Neural crest cell (in vitro differentiated cells): ENCODE measurements around the gene KPNA2. TPM values are rescaled to one million over a fixed set of nuclear protein-coding genes. Genes with fewer than 3 reads are reported as not detected.

Experiments used
- DNase-seq: peaks from one replicate; pipeline ENCODE4 v3.0.0; 2021; ENCODE audit warnings: low read depth, mixed read lengths, low spot score
- H3K27ac Mint-ChIP-seq: one replicate; pipeline ENCODE4 v1.8.0; 2021; ENCODE audit warnings: mild to moderate bottlenecking, mixed read lengths; ENCODE audit not compliant: unreplicated experiment
- H3K27me3 Mint-ChIP-seq: 2 replicates; pipeline ENCODE4 v1.8.0; 2021; ENCODE audit warnings: low read depth, mild to moderate bottlenecking, mixed read lengths
- H3K36me3 Mint-ChIP-seq: 2 replicates; pipeline ENCODE4 v1.8.0; 2021; ENCODE audit warnings: low read depth, mild to moderate bottlenecking, mixed read lengths
- H3K4me1 Mint-ChIP-seq: 2 replicates; pipeline ENCODE4 v1.8.0; 2021; ENCODE audit warnings: mixed read lengths
- H3K4me3 Mint-ChIP-seq: one replicate; pipeline ENCODE4 v1.8.0; 2021; ENCODE audit warnings: mild to moderate bottlenecking, mixed read lengths
- H3K9me3 Mint-ChIP-seq: 2 replicates; pipeline ENCODE4 v1.8.0; 2021; ENCODE audit warnings: mixed read lengths
- total RNA-seq: library from RNA; stranded (reverse); gene quantifications from 2 replicates; pipeline ENCODE4 v1.2.1, GENCODE V29; 2021
- TF ChIP-seq, protein P1 (sequence below): fragments of 200-600 bp; sonication (generic); conservative IDR thresholded peaks from 2 replicates; pipeline ENCODE4 v1.5.0; 2021; ENCODE audit warnings: antibody characterized with exemption, mild to moderate bottlenecking

The KPNA2 gene
- total RNA-seq, 1 donor from 2014 or later, result 376 TPM

DNA sequence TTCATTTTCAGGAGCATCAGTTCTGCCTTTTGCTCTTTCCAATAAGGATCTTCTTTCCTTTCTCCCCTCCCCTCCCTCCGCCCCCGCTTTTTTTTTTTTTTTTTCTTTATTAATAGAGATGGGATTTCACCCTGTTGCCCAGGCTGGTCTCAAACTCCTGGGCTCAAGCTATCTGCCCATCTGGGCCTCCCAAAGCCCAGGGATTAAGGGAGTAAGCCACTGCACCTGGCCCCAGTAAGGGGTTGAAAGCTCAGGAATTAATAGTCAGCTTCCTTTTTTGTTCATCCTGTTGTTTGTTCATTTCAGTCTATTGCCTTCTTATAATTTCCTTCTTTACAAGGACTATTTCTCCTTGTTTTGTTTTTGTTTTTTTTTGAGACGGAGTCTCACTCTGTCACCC, 31.3 kb upstream of the KPNA2 start:
- DNase-seq, result no peak
- TF ChIP-seq, protein P1, sequence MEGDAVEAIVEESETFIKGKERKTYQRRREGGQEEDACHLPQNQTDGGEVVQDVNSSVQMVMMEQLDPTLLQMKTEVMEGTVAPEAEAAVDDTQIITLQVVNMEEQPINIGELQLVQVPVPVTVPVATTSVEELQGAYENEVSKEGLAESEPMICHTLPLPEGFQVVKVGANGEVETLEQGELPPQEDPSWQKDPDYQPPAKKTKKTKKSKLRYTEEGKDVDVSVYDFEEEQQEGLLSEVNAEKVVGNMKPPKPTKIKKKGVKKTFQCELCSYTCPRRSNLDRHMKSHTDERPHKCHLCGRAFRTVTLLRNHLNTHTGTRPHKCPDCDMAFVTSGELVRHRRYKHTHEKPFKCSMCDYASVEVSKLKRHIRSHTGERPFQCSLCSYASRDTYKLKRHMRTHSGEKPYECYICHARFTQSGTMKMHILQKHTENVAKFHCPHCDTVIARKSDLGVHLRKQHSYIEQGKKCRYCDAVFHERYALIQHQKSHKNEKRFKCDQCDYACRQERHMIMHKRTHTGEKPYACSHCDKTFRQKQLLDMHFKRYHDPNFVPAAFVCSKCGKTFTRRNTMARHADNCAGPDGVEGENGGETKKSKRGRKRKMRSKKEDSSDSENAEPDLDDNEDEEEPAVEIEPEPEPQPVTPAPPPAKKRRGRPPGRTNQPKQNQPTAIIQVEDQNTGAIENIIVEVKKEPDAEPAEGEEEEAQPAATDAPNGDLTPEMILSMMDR, result no peak

DNA sequence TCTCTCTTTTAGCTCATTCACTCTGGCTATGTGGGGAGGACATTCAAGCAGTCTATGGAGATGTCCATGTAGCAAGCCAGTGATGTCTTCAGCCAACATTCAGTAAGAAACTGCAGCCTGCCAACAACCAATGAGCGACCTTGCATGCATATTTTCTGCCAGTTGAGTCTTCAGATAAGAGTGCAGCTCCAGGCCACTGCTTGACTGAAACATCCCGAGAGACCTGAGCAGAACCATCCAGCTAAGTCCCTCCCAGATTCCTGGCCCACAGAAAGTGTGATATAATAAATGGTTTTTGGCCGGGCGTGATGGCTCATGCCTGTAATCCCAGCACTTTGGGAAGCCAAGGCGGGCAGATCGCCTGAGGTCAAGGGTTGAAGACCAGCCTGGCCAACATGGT, 28.7 kb upstream of the KPNA2 start:
- TF ChIP-seq, protein P1, result no peak
- no peak for DNase-seq
- no peaks in the 10 kb centered on the region for H3K9me3 Mint-ChIP-seq

More for the DNA sequence above, 31.3 kb upstream of the KPNA2 start:
- Mint-ChIP-seq H3K27me3 (no peaks in the 10 kb centered on the region), H3K4me3 (no peak overlapping the region), H3K9me3 (no peaks in the 10 kb centered on the region), H3K4me1 (no peaks in the 10 kb centered on the region), H3K36me3 (no peaks in the 10 kb centered on the region), H3K27ac (no peak overlapping the region)

DNA sequence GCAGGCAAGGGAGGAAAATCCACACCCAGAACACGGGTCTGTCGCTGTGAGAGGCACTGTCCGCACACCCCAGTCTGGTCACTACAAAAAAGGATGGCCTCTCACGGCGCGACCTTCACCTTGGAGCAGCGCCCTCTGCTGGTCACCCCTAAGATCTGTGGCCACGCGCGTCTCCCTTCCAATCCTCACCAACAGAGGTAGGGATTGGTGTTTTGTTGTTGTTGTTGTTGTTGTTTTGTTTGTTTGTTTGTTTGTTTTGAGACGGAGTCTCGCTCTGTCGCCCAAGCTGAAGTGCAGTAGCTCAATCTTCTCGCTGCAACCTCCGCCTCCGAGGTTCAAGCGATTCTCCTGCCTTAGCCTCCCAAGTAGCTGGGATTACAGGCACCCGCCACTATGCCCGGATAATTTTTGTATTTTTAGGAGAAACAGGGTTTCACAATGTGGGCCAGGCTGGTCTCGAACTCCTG, 24.3 kb upstream of the KPNA2 start:
- Mint-ChIP-seq H3K27me3 (peaks cover 3% of the 10 kb centered on the region), H3K4me3 (peak overlapping the region; percentile 42), H3K4me1 (peaks cover 9% of the 10 kb centered on the region), H3K36me3 (no peaks in the 10 kb centered on the region), H3K27ac (no peak overlapping the region), H3K9me3 (no peaks in the 10 kb centered on the region)
- TF ChIP-seq, protein P1, result peak; percentile 72
- DNase-seq, result peak; percentile 67

More for the DNA sequence above, 28.7 kb upstream of the KPNA2 start:
- no peak overlapping the region for H3K4me3 Mint-ChIP-seq
- H3K27me3 Mint-ChIP-seq, result no peaks in the 10 kb centered on the region
- H3K36me3 Mint-ChIP-seq, result no peaks in the 10 kb centered on the region
- no peak overlapping the region for H3K27ac Mint-ChIP-seq
- peaks cover 6% of the 10 kb centered on the region for H3K4me1 Mint-ChIP-seq

DNA sequence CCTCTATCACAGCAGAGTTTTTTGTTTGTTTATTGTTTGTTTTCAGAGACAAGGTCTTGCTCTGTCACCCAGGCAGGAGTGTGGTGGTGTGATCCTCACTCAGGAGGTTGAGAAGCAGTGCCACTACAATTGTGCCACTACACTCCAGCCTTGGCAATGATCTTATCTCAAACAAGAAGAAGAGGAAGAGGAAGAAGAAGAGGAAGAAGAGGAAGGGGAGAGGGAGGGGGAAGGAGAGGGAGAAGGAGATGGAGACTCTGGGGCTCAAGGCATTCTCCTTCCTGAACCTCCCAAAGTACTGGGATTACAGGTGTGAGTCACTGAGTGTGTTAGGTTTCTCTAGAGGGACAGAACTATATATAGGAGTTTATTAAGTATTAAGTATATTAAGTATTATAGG, 22.1 kb upstream of the KPNA2 start:
- DNase-seq, result no peak
- H3K4me3 Mint-ChIP-seq, result no peak overlapping the region

DNA sequence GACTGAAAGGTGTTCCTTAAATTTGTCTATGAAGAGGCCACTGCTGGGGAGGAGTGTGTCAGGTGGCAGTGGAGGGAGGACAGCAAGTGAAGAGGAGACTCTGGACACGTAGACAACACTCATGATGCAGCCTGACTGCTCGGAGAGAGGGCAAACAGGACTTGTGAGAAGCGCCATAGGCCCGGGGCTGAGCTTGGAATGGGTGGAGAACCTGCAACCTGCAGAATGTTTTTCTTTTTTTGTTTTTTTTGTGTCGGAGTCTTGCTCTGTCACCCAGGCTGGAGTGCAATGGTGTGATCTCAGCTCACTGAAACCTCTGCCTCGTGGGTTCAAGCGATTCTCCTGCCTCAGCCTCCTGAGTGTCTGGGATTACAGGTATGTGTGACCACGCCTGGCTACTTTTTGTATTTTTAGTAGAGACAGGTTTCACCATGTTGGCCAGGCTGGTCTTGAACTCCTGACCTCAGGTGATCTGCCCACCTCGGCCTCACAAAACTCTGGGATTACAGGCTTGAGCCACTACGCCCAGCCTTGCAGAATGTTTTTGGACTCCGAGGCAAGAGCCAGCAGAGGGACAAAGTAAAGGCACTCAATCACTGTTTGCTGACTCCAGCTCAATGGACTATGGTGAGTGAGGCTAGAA, 20.3 kb upstream of the KPNA2 start:
- Mint-ChIP-seq H3K27me3 (peaks cover 11% of the 10 kb centered on the region), H3K4me3 (no peak overlapping the region), H3K36me3 (peaks cover 4% of the 10 kb centered on the region), H3K27ac (no peak overlapping the region), H3K9me3 (peaks cover 4% of the 10 kb centered on the region), H3K4me1 (peaks cover 16% of the 10 kb centered on the region)
- TF ChIP-seq, protein P1, result no peak
- no peak for DNase-seq

More for the DNA sequence above, 22.1 kb upstream of the KPNA2 start:
- peaks cover 9% of the 10 kb centered on the region for H3K4me1 Mint-ChIP-seq
- no peaks in the 10 kb centered on the region for H3K36me3 Mint-ChIP-seq
- TF ChIP-seq, protein P1, result no peak
- H3K27me3 Mint-ChIP-seq, result peaks cover 3% of the 10 kb centered on the region
- no peak overlapping the region for H3K27ac Mint-ChIP-seq
- H3K9me3 Mint-ChIP-seq, result no peaks in the 10 kb centered on the region
